Keratinocyte (primary cell): ENCODE results near the gene CBX2. TPM values are rescaled to one million over a fixed set of nuclear protein-coding genes. Genes with fewer than 3 reads are reported as not detected.
A peak's percentile ranks its signal among the peaks of the same experiment; 100 is the strongest.

Experiments used
- DNase-seq: peaks from one replicate; pipeline ENCODE4 v3.0.0-alpha.2; 2011; ENCODE audit warnings: low read depth, missing footprints, low spot score
- FAIRE-seq: peaks from 2 replicates; lab custom pipeline; 2011; peaks lifted over from hg19 to GRCh38; lab: Jason Lieb, UNC
- H2AFZ ChIP-seq: 2 replicates; pipeline ENCODE4 v1.6.0; 2012; ENCODE audit warnings: low read length, control low read depth, inconsistent platforms; ENCODE audit not compliant: control insufficient read depth
- H3K27ac ChIP-seq: 2 replicates; pipeline ENCODE4 v1.5.1; 2011; ENCODE audit warnings: low read length; ENCODE audit not compliant: control insufficient read depth, insufficient read depth
- H3K27me3 ChIP-seq: 3 replicates; pipeline ENCODE4 v1.6.0; 2011; ENCODE audit warnings: low read length; ENCODE audit not compliant: control insufficient read depth, insufficient read depth; ENCODE audit errors: extremely low read depth
- H3K36me3 ChIP-seq, 2 experiments: 2 replicates in 1 of 2; 3 replicates in 1 of 2; pipeline ENCODE4 v1.5.1; 2011; ENCODE audit warnings: low read length in 2 of 2, mild to moderate bottlenecking in 1 of 2; ENCODE audit not compliant: control insufficient read depth in 2 of 2, insufficient read depth in 2 of 2; ENCODE audit errors: extremely low read depth in 1 of 2
- H3K4me1 ChIP-seq: 3 replicates; pipeline ENCODE4 v1.5.1; 2011; ENCODE audit warnings: low read length; ENCODE audit not compliant: control insufficient read depth, insufficient read depth; ENCODE audit errors: extremely low read depth
- H3K4me2 ChIP-seq: 3 replicates; pipeline ENCODE4 v1.6.0; 2011; ENCODE audit warnings: low read depth, low read length; ENCODE audit not compliant: control insufficient read depth, insufficient read depth; ENCODE audit errors: extremely low read depth
- H3K4me3 ChIP-seq, 3 experiments: fragments of 200-600 bp in 1 of 3; sonication (generic) in 1 of 3; 2 replicates in 2 of 3; 3 replicates in 1 of 3; pipeline ENCODE4 v1.5.1; 2011 to 2016; ENCODE audit warnings: low read length in 3 of 3, mild to moderate bottlenecking in 3 of 3, control low read depth in 2 of 3, inconsistent platforms in 1 of 3, low read depth in 1 of 3, mixed read lengths in 1 of 3, mixed run types in 1 of 3, moderate library complexity in 1 of 3; ENCODE audit not compliant: control insufficient read depth in 2 of 3, insufficient read depth in 2 of 3; ENCODE audit errors: extremely low read depth in 1 of 3
- H3K79me2 ChIP-seq: 2 replicates; pipeline ENCODE4 v1.6.0; 2012; ENCODE audit warnings: low read length; ENCODE audit not compliant: control insufficient read depth, insufficient read depth
- H3K9ac ChIP-seq: 3 replicates; pipeline ENCODE4 v1.6.0; 2011; ENCODE audit warnings: low read length; ENCODE audit not compliant: control insufficient read depth, insufficient read depth; ENCODE audit errors: extremely low read depth
- H3K9me1 ChIP-seq: 3 replicates; pipeline ENCODE4 v1.6.0; 2011; ENCODE audit warnings: low read length; ENCODE audit not compliant: control insufficient read depth, insufficient read depth; ENCODE audit errors: extremely low read depth
- H3K9me3 ChIP-seq: 2 replicates; pipeline ENCODE4 v1.5.1; 2012; ENCODE audit warnings: low read depth, low read length; ENCODE audit not compliant: control insufficient read depth
- H4K20me1 ChIP-seq: 3 replicates; pipeline ENCODE4 v1.6.0; 2011; ENCODE audit warnings: low read length; ENCODE audit not compliant: control insufficient read depth, insufficient read depth; ENCODE audit errors: extremely low read depth
- CTCF ChIP-seq, 3 experiments: IDR thresholded peaks in 1 of 3; conservative IDR thresholded peaks in 1 of 3; optimal IDR thresholded peaks in 1 of 3; 2 replicates in 2 of 3; 3 replicates in 1 of 3; pipeline versions ENCODE3 to v1.5.1; 2011; ENCODE audit warnings: low read length in 3 of 3, mild to moderate bottlenecking in 3 of 3, moderate library complexity in 2 of 3, control low read depth in 1 of 3, inconsistent platforms in 1 of 3; ENCODE audit not compliant: insufficient read depth in 2 of 3; ENCODE audit errors: extremely low read depth in 1 of 3
- EZH2 ChIP-seq: IDR thresholded peaks from one replicate; pipeline ENCODE4 v1.6.1; 2012; ENCODE audit warnings: inconsistent platforms, mild to moderate bottlenecking, low read length, moderate library complexity
- dilution Hi-C: fragments of 300-500 bp; cut with MboI; formaldehyde crosslinking; loops from one replicate; pipeline ENCODE4 v1.7.0; 2020; ENCODE audit warnings: low sequenced_read_pairs; ENCODE audit not compliant: extremely low pct_ligation_motif_present
- polyA plus RNA-seq, 5 experiments: library from polyadenylated mRNA; depleted of rRNA in 3 of 5; stranded (reverse) in 3 of 5; stranded (forward) in 1 of 5; unstranded in 1 of 5; fragments of >200 nt; gene quantifications; 1 replicate in 1 of 5; 2 replicates in 3 of 5; 3 replicates in 1 of 5; pipeline versions ENCODE4 v1.2.1 to v1.2.3, GENCODE V29; 2011 to 2012; ENCODE audit warnings: missing spikeins in 2 of 5, low read depth in 1 of 5, low replicate concordance in 1 of 5

CBX2 gene
- polyA plus RNA-seq, 1 donor (not counting 4 experiments of a cell fraction or from before 2014, with no cell fraction given) = 1.7 TPM

- TF ChIP-seq EZH2 (peak; percentile 95), CTCF (optimal IDR thresholded peaks at IDR 0.05 in 1 of 3, IDR thresholded peaks at IDR 0.05 in 1 of 3, conservative IDR thresholded peaks at IDR 0.05 in 1 of 3; ENCODE audit: extremely low read depth in 1 of 3, insufficient read depth in 2 of 3, low read length in 3 of 3) (no peak)
These were observed 21.8 kb downstream of the CBX2 start for GRCh38 chr17:79799538-79800324.

GRCh38 chr17:79800325-79801155, 22.6 kb downstream of the CBX2 start:
- TF ChIP-seq EZH2 (no peak), CTCF (optimal IDR thresholded peaks at IDR 0.05 in 1 of 3, IDR thresholded peaks at IDR 0.05 in 1 of 3, conservative IDR thresholded peaks at IDR 0.05 in 1 of 3; ENCODE audit: extremely low read depth in 1 of 3, insufficient read depth in 2 of 3, low read length in 3 of 3) (no peak)
- H3K27me3 ChIP-seq = peaks cover 79% of the 10 kb centered on the region
- H3K9ac ChIP-seq = no peak overlapping the region
- H3K36me3 ChIP-seq = no peaks in the 10 kb centered on the region
- peak overlapping the region; percentile 6 for H2AFZ ChIP-seq
- no peaks in the 10 kb centered on the region for H3K9me1 ChIP-seq
- no peaks in the 10 kb centered on the region for H4K20me1 ChIP-seq
- H3K27ac ChIP-seq = no peak overlapping the region
- DNase-seq (no peak), FAIRE-seq (no peak)
- H3K4me1 ChIP-seq = peaks cover 42% of the 10 kb centered on the region
- H3K79me2 ChIP-seq = no peaks in the 10 kb centered on the region
- H3K9me3 ChIP-seq = no peaks in the 10 kb centered on the region
- peak overlapping the region; percentile 79 for H3K4me2 ChIP-seq
- dilution Hi-C loops = no loop called here
- H3K4me3 ChIP-seq = peak overlapping the region; percentile 13 to 56 (median 29)

More at GRCh38 chr17:79799538-79800324, 21.8 kb downstream of the CBX2 start:
- FAIRE-seq (no peak), DNase-seq (no peak)
- H3K4me1 ChIP-seq = peaks cover 42% of the 10 kb centered on the region
- H3K79me2 ChIP-seq = no peaks in the 10 kb centered on the region
- peaks cover 2 to 5% of the 10 kb centered on the region in 2 experiments for H3K36me3 ChIP-seq
- peak overlapping the region in 1 of 3 experiments; percentile 56 for H3K4me3 ChIP-seq
- peak overlapping the region; percentile 79 for H3K4me2 ChIP-seq
- no peaks in the 10 kb centered on the region for H3K9me1 ChIP-seq
- H3K27me3 ChIP-seq = peaks cover 71% of the 10 kb centered on the region
- H4K20me1 ChIP-seq = no peaks in the 10 kb centered on the region
- H3K9ac ChIP-seq = no peak overlapping the region
- H2AFZ ChIP-seq = no peak overlapping the region
- no peaks in the 10 kb centered on the region for H3K9me3 ChIP-seq
- dilution Hi-C loops = no loop called here
- H3K27ac ChIP-seq = no peak overlapping the region
